Dermis lymphatic vessel endothelial cell (primary cell): ENCODE data around the gene GRIA1. TPM values are rescaled to one million over a fixed set of nuclear protein-coding genes. Genes with fewer than 3 reads are reported as not detected.

Source experiments
- total RNA-seq: library from RNA; depleted of rRNA; stranded (reverse); fragments of >200 nt; gene quantifications from 2 replicates; pipeline ENCODE4 v1.2.1, GENCODE V29; 2014

Gene GRIA1
- under 0.01 and 0.11 TPM in 2 replicates for total RNA-seq

GRCh38 chr5:153490118-153491037, at the start of gene GRIA1:
GRIA1 (plus strand) TSS chr5:153490670.

